OCI-LY1 (cell line): ENCODE results near the gene LEFTY1.

Experiments
- CTCF ChIP-seq: fragments of 200-600 bp; sonication (generic), shearing (Covaris generic); IDR thresholded peaks from 2 replicates; pipeline ENCODE4 v1.5.1; 2017; ENCODE audit warnings: mild to moderate bottlenecking, antibody characterized with exemption, low read length, moderate library complexity, mixed read lengths
- EZH2 ChIP-seq: fragments of 200-600 bp; sonication (generic), shearing (Covaris generic); IDR thresholded peaks from 2 replicates; pipeline ENCODE4 v1.8.0; 2017; ENCODE audit warnings: borderline replicate concordance, mixed run types, mild to moderate bottlenecking, antibody characterized with exemption, low read length, moderate library complexity, mixed read lengths

GRCh38 chr1:225871359-225872074 lies 17.4 kb downstream of the LEFTY1 start:
- TF ChIP-seq CTCF: no peak
- no peak for TF ChIP-seq EZH2
